Peyer's patch (tissue), 4 donors: ENCODE data around the gene PSMB9.

ENCODE experiments used
- CTCF ChIP-seq, 6 experiments: fragments of 450-650 bp in 4 of 6; fragments of 200-600 bp in 2 of 6; sonication (generic) in 1 of 6; IDR thresholded peaks; one replicate each; pipeline ENCODE4 v1.5.1; 2017 to 2019; ENCODE audit warnings: antibody characterized with exemption in 6 of 6, mild to moderate bottlenecking in 3 of 6, moderate library complexity in 1 of 6
- POLR2A ChIP-seq, 2 donors: fragments of 450-650 bp; IDR thresholded peaks; one replicate each; pipeline ENCODE4 v1.5.1; 2017; ENCODE audit warnings: antibody characterized with exemption in 2 of 2, mild to moderate bottlenecking in 2 of 2, moderate library complexity in 2 of 2

- TF ChIP-seq CTCF (IDR thresholded peaks at IDR 0.05): peak in 1 of 6 experiments; percentile 5
- no peak for TF ChIP-seq POLR2A (IDR thresholded peaks at IDR 0.05)
Measured at GRCh38 chr6:32854376-32855178, 585 bp downstream of the PSMB9 start.
